Activated CD4-positive, alpha-beta T cell treated with anti-CD3 and anti-CD28 coated beads, Interleukin-2, amount 10 ng/mL, durations not matched to agents 7 days and 5 days (primary cell): Measurements from ENCODE around the gene ERVFRD-1. TPM values are rescaled to one million over a fixed set of nuclear protein-coding genes. Genes with fewer than 3 reads are reported as not detected.
"Not testable (repeated sequence)": the region's sequence is repeated elsewhere in the genome, so short reads cannot be mapped to it uniquely, and the experiment has no call there.

Experiments used
- CTCF ChIA-PET: fragments of 350-600 bp; sonication (Branson Sonifier 250); formaldehyde crosslinking; loops from one replicate; lab custom pipeline; 2021; ENCODE audit warnings: antibody characterized with exemption; lab: Charles Lee
- POLR2A ChIA-PET: fragments of 350-600 bp; sonication (Branson Sonifier 250); formaldehyde crosslinking; loops from one replicate; lab custom pipeline; 2021; ENCODE audit warnings: antibody characterized with exemption; lab: Charles Lee
- DNase-seq: peaks from one replicate; pipeline ENCODE4 v3.0.0-alpha.2; 2020
- H3K27ac Mint-ChIP-seq: one replicate; pipeline ENCODE4 v1.8.0; 2021; ENCODE audit warnings: mild to moderate bottlenecking, moderate library complexity, mixed read lengths
- H3K27me3 Mint-ChIP-seq: one replicate; pipeline ENCODE4 v1.8.0; 2021; ENCODE audit warnings: mixed read lengths
- H3K36me3 Mint-ChIP-seq: one replicate; pipeline ENCODE4 v1.8.0; 2021; ENCODE audit warnings: low read depth, mixed read lengths
- H3K4me1 Mint-ChIP-seq: one replicate; pipeline ENCODE4 v1.8.0; 2021; ENCODE audit warnings: mixed read lengths
- H3K4me3 Mint-ChIP-seq: one replicate; pipeline ENCODE4 v1.8.0; 2021; ENCODE audit warnings: mild to moderate bottlenecking, moderate library complexity, mixed read lengths
- H3K9me3 Mint-ChIP-seq: one replicate; pipeline ENCODE4 v1.8.0; 2021; ENCODE audit warnings: mixed read lengths
- total RNA-seq, 2 experiments: library from RNA; stranded (reverse); gene quantifications; one replicate each; pipeline ENCODE4 v1.2.3, GENCODE V29; 2021

The ERVFRD-1 gene
- total RNA-seq, 2 experiments from 2014 or later = not detected

- POLR2A ChIA-PET = no interaction called here
- H3K4me1 Mint-ChIP-seq = peaks cover 35% of the 10 kb centered on the region
- DNase-seq = no peak
- peak overlapping the region; percentile 84 for H3K4me3 Mint-ChIP-seq
- H3K27me3 Mint-ChIP-seq = no peaks in the 10 kb centered on the region
- CTCF ChIA-PET = interaction anchor here (0.6 to 2.4 kb wide), 3 partner anchors 10 to 1051 kb away, joined by 3 to 11 read pairs (median 5); no protein-coding TSS in a partner anchor
- H3K27ac Mint-ChIP-seq = peak overlapping the region; percentile 94
- no peaks in the 10 kb centered on the region for H3K9me3 Mint-ChIP-seq
- peaks cover 20% of the 10 kb centered on the region for H3K36me3 Mint-ChIP-seq
Observed at GRCh38 chr6:11094941-11095340, 16.6 kb downstream of the ERVFRD-1 start.

- H3K27me3 Mint-ChIP-seq = no peaks in the 10 kb centered on the region
- ChIA-PET POLR2A (no interaction called here), CTCF (interaction anchor here (2.4 kb wide), 1 partner anchor 11 kb away, joined by 11 read pairs; no protein-coding TSS in a partner anchor)
- H3K27ac Mint-ChIP-seq = peak overlapping the region; percentile 94
- peaks cover 16% of the 10 kb centered on the region for H3K36me3 Mint-ChIP-seq
- peak overlapping the region; percentile 84 for H3K4me3 Mint-ChIP-seq
- no peaks in the 10 kb centered on the region for H3K9me3 Mint-ChIP-seq
- H3K4me1 Mint-ChIP-seq = peaks cover 35% of the 10 kb centered on the region
- DNase-seq = peak; percentile 59
Observed at GRCh38 chr6:11094411-11094851, 17.1 kb downstream of the ERVFRD-1 start.

- peak within 1 kb of the TSS; percentile 98 for H3K27ac Mint-ChIP-seq
- H3K36me3 Mint-ChIP-seq = peaks cover 10% of the 10 kb centered on the region
- DNase-seq = peak; percentile 97
- ChIA-PET POLR2A (interaction anchor here (0.6 kb wide), 1 partner anchor 365 kb away, joined by 3 read pairs; no protein-coding TSS in a partner anchor), CTCF (interaction anchor here (0.6 to 1.6 kb wide), 5 partner anchors 10 to 372 kb away, joined by 3 to 7 read pairs (median 5); partner anchors contain the start of gene TMEM14C)
- peak within 1 kb of the TSS; percentile 87 for H3K4me3 Mint-ChIP-seq
- no peaks in the 10 kb centered on the region for H3K27me3 Mint-ChIP-seq
- H3K9me3 Mint-ChIP-seq = no peaks in the 10 kb centered on the region
- peaks cover 35% of the 10 kb centered on the region for H3K4me1 Mint-ChIP-seq
Observed at GRCh38 chr6:11093626-11094410, 17.7 kb downstream of the ERVFRD-1 start, which contains the start of gene SMIM13. SMIM13 (plus strand) TSS chr6:11093834; CDS start chr6:11094314, 480 bp downstream.

GRCh38 chr6:11093376-11093625, 18.2 kb downstream of the ERVFRD-1 start:
- ChIA-PET CTCF (interaction anchor here (0.6 to 1.6 kb wide), 5 partner anchors 9 to 371 kb away, joined by 3 to 7 read pairs (median 5); partner anchors contain the start of gene TMEM14C), POLR2A (interaction anchor here (0.6 kb wide), 1 partner anchor 365 kb away, joined by 3 read pairs; no protein-coding TSS in a partner anchor)
- no peaks in the 10 kb centered on the region for H3K9me3 Mint-ChIP-seq
- DNase-seq = no peak
- H3K4me1 Mint-ChIP-seq = peaks cover 35% of the 10 kb centered on the region
- H3K27me3 Mint-ChIP-seq = no peaks in the 10 kb centered on the region
- peak overlapping the region; percentile 87 for H3K4me3 Mint-ChIP-seq
- peak overlapping the region; percentile 98 for H3K27ac Mint-ChIP-seq
- peaks cover 8% of the 10 kb centered on the region for H3K36me3 Mint-ChIP-seq

- peak; percentile 65 for DNase-seq
- H3K9me3 Mint-ChIP-seq = no peaks in the 10 kb centered on the region
- no peaks in the 10 kb centered on the region for H3K27me3 Mint-ChIP-seq
- ChIA-PET CTCF (interaction anchor here (0.6 to 1.6 kb wide), 5 partner anchors 9 to 371 kb away, joined by 3 to 7 read pairs (median 5); partner anchors contain the start of gene TMEM14C), POLR2A (interaction anchor here (0.6 kb wide), 2 partner anchors 19 to 366 kb away, joined by 3 to 6 read pairs; no protein-coding TSS in a partner anchor)
- H3K36me3 Mint-ChIP-seq = peaks cover 3% of the 10 kb centered on the region
- peak overlapping the region; percentile 98 for H3K27ac Mint-ChIP-seq
- H3K4me3 Mint-ChIP-seq = peak overlapping the region; percentile 87
- peaks cover 31% of the 10 kb centered on the region for H3K4me1 Mint-ChIP-seq
Observed at GRCh38 chr6:11092668-11093375, 18.7 kb downstream of the ERVFRD-1 start.

GRCh38 chr6:11091141-11091540, 20.4 kb downstream of the ERVFRD-1 start:
- H3K36me3 Mint-ChIP-seq, H3K4me3 Mint-ChIP-seq, H3K27ac Mint-ChIP-seq, CTCF ChIA-PET, H3K9me3 Mint-ChIP-seq, DNase-seq, POLR2A ChIA-PET, H3K27me3 Mint-ChIP-seq: not testable (repeated sequence)
- H3K4me1 Mint-ChIP-seq = peaks cover 23% of the 10 kb centered on the region

GRCh38 chr6:11089695-11090094, 21.8 kb downstream of the ERVFRD-1 start:
- CTCF ChIA-PET = no interaction called here
- POLR2A ChIA-PET = no interaction called here
- Mint-ChIP-seq H3K4me3 (no peak overlapping the region), H3K36me3 (no peaks in the 10 kb centered on the region), H3K27ac (no peak overlapping the region), H3K9me3 (no peaks in the 10 kb centered on the region), H3K4me1 (peaks cover 10% of the 10 kb centered on the region), H3K27me3 (no peaks in the 10 kb centered on the region)
- DNase-seq = no peak

- H3K4me3 Mint-ChIP-seq, H3K9me3 Mint-ChIP-seq, H3K36me3 Mint-ChIP-seq, H3K4me1 Mint-ChIP-seq, DNase-seq, H3K27me3 Mint-ChIP-seq, POLR2A ChIA-PET, H3K27ac Mint-ChIP-seq: not testable (repeated sequence)
- CTCF ChIA-PET = interaction anchor here (1.1 kb wide), 1 partner anchor 22 kb away, joined by 3 read pairs; no protein-coding TSS in a partner anchor
Observed at GRCh38 chr6:11087141-11087812, 24.2 kb downstream of the ERVFRD-1 start.

- DNase-seq = no peak
- no peaks in the 10 kb centered on the region for H3K4me1 Mint-ChIP-seq
- POLR2A ChIA-PET = no interaction called here
- CTCF ChIA-PET = interaction anchor here (1.1 kb wide), 1 partner anchor 21 kb away, joined by 3 read pairs; no protein-coding TSS in a partner anchor
- H3K4me3 Mint-ChIP-seq = no peak overlapping the region
- H3K27ac Mint-ChIP-seq = no peak overlapping the region
- H3K9me3 Mint-ChIP-seq = no peaks in the 10 kb centered on the region
- no peaks in the 10 kb centered on the region for H3K27me3 Mint-ChIP-seq
- no peaks in the 10 kb centered on the region for H3K36me3 Mint-ChIP-seq
Observed at GRCh38 chr6:11085758-11086435, 25.6 kb downstream of the ERVFRD-1 start.

- Mint-ChIP-seq H3K4me1 (no peaks in the 10 kb centered on the region), H3K36me3 (no peaks in the 10 kb centered on the region), H3K9me3 (no peaks in the 10 kb centered on the region), H3K27me3 (peaks cover 3% of the 10 kb centered on the region), H3K4me3 (no peak overlapping the region), H3K27ac (no peak overlapping the region)
- no peak for DNase-seq
- ChIA-PET CTCF (interaction anchor here (0.9 to 1.1 kb wide), 2 partner anchors 9 to 14 kb away, joined by 3 to 5 read pairs; partner anchors contain the start of gene SMIM13), POLR2A (no interaction called here)
Observed at GRCh38 chr6:11083956-11084355, 27.6 kb downstream of the ERVFRD-1 start.

- ChIA-PET POLR2A (no interaction called here), CTCF (interaction anchor here (0.6 kb wide), 1 partner anchor 605 kb away, joined by 5 read pairs; no protein-coding TSS in a partner anchor)
- Mint-ChIP-seq H3K4me1 (no peaks in the 10 kb centered on the region), H3K9me3 (no peaks in the 10 kb centered on the region), H3K36me3 (no peaks in the 10 kb centered on the region), H3K27ac (no peak overlapping the region), H3K27me3 (peaks cover 3% of the 10 kb centered on the region), H3K4me3 (no peak overlapping the region)
- no peak for DNase-seq
Observed at GRCh38 chr6:11083491-11083890, 28.0 kb downstream of the ERVFRD-1 start.

- ChIA-PET POLR2A (no interaction called here), CTCF (no interaction called here)
Observed at GRCh38 chr6:11080296-11080695, 31.2 kb downstream of the ERVFRD-1 start.

More at GRCh38 chr6:11080296-11080695, 31.2 kb downstream of the ERVFRD-1 start:
- Mint-ChIP-seq H3K36me3 (no peaks in the 10 kb centered on the region), H3K4me1 (no peaks in the 10 kb centered on the region), H3K4me3 (no peak overlapping the region), H3K9me3 (no peaks in the 10 kb centered on the region), H3K27ac (no peak overlapping the region), H3K27me3 (peaks cover 3% of the 10 kb centered on the region)
- DNase-seq = no peak
